Stimulated activated CD8-positive, alpha-beta memory T cell treated with anti-CD3 and anti-CD28 coated beads, Interleukin-7, amount 100 ng/mL, for 24 hours (primary cell): ENCODE results near the gene BLVRB.
"Not testable (repeated sequence)": the region's sequence is repeated elsewhere in the genome, so short reads cannot be mapped to it uniquely, and the experiment has no call there.

Source experiments
- DNase-seq: peaks from one replicate; pipeline ENCODE4 v3.0.0-alpha.2; 2020; ENCODE audit warnings: low read depth

Gene BLVRB

DNA sequence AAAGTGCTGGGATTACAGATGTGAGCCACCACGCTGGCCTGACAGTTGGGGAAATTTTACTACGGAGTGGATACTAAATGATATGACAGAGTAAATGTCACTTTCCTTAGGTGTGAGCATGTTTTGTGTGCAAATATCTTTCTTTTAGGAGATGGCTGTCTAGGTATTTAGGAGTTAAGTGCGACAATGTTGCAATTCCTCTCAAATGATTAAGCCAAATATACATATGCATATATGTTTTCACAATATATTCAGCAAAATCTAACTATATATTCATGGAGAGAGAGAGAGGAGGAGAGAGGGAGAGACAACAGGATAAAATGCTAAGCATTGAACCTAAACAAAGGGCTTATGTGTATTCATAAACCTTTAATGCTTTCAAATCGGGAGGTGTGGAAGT, 16.0 kb downstream of the BLVRB start:
- no peak for DNase-seq

DNA sequence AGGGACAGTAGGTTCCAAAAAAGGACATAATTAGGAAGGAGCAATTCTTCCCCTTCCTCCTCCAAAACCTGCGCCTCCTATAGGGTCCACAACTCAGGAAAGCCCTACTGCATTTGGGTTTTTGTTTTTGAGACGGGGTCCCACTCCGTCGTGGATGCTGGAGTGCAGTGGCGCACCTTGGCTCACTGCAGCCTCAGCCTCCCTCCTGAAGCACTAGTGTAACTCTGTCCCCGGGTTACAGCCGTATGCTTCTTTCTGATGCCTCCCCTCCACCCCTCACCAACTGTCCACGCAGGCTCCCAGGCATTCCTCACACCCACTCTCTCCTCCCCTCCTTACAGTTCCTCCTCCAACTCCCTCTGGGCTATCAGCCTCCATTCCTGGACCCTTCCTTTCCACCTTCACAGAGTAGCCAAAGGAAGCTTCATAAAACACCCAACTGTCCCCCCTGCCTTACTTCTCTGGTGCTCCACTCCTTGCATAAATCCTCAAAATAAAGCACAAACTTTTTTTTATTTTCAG, 19.2 kb downstream of the BLVRB start:
- DNase-seq = no peak

DNA sequence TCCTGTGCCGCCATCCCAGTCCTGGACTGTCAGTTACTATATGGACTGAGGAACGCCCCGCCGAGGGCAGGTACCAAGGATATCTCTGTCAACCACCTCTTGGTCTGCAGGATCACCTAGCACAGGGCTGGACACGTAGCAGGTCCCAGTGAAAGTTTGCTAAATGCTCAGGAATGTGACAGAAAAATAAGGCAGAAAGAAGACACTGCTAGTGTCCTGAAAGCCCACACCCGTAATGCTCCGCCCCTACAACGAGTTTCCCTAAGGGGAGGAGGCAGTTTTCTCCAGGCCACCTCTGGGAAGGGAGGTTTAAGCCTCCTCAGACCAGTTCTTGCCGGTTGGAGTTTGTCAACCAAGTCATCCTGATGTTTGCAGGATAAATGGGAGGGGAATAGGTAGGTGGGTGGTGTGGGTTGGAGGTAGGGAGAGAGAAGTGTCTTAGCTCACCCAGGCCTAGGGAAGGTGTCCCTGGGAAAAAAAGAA, 19.7 kb downstream of the BLVRB start:
- no peak for DNase-seq

DNA sequence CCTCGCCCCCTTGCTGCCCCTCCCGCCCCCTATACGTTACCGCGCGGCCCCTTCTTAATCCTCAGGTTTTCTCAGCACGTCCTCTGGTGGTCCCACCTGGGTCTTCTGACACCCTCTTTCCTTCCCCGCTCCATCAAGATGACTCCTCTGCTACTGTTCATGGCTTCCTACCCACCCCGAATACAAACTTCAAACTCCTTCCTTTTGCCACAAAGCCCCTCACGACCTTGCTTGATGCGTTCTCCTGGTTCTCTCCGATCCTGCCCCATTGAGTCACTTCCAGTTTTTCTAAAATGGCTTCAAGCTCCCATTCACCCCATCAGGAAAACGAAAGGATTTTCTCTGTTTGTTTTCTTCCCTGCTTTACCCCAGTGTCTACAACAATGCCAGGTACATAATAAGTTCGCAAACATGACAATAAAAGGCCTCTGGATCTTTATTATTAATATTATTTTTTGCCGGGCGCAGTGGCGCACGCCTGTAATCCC, 20.7 kb downstream of the BLVRB start:
- no peak for DNase-seq

DNA sequence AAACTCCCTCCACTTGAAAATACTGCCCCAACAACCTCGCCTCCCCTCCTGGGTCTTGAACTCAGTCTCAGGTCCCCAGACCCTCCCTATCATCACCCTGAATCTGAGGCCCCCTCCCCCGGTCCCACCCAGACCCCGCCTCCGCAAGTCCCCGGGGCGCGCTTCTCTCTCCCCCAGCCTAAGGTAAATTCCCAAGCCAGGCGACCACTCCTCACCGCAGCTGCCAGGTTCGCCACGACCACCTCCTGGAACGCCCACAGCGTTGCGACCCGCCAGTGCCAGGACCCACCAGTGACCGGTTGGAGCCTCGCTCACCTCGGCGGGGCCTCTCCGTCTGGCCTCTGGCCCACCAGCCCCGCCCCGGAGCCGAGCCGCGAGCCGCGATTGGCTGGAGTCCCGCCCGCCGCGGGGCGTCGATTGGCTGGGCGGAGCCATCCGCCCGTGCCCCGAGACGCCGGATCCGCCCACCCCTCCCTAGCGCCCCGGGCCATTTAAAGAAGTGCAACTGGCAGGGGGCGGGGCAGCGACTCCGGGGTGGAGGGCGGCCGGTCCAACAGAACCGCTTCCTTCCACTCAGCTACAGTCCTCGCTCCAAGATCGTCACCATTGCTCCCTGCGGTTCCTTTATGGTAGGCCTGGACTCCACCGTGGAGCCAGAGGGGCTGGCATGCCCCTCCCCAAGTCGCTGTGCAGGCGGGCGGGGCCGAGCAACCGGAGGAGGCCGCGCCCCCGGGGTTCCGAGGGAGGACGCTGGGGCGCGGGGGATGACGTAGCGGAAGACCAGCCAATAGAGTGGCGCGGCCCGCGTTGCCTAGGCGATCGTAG, 21.3 kb downstream of the BLVRB start, which contains the start of gene SERTAD3:
Gene SERTAD3 (minus strand): TSS at position 336 of the 825 bp plus-strand sequence. CDS start 2,255 bp downstream, outside the sequence.
- peak; percentile 92 for DNase-seq

DNA sequence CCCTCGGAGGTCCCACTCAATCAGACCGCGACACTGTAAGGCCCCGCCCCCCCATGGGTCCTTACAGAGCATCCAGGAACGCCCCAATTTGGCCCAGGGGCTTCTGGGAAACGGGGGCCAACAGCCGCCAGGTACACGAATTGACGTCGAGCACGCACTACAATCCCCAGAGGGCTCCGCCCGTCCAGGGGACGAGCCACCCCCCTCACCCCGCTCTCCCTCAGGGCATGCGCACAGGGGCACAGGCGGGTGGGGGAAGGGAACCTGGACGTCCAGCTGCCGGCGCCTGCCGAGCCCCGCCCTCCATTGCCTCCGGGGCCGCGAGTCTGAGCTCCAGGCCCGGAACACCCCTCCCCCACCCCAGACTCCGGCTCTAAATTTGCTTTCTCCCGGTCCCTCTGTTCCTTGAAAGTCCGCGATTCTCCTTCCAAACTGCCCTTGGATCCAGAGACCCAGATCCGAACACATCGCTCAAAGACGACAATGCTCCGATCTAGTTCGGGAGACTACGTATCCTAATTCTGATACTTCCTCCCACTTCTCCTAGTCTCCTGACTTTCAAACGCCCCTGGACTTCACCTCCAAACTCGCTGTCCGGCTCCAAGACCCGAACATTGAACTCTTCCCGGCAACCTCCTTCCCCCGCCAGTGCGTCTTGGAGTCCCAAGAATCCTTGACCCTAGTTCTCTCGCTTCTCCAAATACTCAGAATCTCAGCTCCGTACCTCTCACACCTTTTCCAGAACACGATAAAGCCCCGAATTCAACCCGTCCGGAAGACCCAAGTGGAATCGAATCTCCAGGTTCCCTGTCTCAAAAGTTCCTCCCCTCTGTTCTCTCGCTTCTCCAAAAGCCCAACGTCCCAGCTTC, 22.2 kb downstream of the BLVRB start:
- peak; percentile 95 for DNase-seq

DNA sequence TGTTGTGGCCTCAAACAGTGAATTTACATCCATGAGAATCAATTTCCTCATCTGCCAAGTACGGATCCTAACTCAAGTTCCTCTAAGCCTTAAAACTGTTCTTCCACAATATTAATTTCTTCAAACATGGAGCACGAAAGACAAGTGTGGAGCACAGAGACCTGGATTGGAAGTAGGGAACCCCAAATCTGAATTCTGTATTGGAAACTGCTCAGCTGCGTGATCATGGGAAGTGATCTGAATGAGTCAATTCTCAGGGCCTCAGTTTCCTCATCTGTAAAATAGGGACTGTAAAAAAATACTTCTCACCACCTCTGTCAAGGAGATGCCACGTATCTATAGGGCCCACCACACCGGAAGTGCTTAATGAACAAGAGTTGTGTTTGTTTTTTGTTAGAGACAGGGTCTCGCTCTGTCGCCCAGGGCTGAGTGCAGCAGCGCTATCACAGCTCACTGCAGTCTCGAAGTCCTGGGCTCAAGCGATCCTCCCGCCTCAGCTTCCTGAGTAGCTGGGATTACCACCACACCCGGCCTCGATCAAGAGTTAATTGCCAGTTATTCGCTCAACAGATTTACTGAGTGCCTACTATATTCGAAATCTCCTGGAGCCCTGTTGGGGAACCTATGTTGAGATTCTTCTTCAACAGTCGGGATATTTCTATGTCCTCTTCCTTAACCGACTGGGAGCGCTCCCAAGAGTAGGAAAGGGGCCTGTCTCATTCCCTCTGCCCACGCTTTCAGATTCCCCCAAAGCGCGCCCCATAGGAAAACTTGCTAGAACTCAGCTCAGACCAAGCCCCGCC, 23.0 kb downstream of the BLVRB start:
- no peak for DNase-seq

DNA sequence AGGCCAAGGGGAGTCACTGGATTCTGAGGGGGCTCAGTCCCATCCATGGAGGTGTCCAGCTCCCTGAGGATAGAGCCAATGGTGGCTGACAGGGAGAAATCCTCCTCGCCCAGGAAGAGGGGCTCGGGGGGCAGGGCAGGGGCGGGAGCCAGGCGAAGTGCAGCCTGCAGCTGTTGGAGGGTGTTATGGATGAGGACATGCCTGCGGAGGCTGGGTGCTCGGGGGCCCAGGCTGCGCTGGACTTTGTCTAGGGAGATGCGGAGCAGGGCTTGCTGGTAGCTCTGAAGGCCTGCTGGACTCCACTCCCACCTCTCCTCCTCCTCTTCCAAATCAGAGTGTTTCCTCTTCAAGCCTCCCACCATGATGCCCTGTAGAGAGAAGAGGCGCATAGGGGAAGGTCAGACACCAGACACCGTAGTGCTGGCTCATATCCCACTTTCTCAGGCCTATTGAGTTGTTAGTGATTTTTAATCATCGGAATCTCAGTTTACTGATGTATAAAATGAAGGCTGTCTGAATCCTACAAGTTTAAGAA, 23.8 kb downstream of the BLVRB start:
- no peak for DNase-seq

DNA sequence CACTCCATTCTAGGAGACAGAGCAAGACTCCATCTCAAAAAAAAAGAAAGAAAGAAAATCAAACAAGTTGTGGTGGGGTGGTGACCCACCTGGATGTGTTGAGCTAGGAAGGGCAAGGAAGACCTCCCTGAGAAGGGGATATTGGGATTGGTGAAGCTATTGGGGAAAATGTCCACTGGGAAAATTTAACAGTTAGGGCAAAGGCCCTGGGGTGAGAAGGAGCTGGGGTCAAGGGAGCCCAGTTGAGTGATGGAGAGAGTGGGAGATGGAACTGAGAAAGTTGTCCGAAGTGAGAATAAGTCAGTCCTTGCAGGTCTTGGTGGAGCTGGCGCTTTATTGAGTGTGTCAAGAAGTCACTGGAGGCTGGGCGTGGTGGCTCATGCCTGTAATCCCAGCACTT, 27.3 kb downstream of the BLVRB start:
- no peak for DNase-seq

DNA sequence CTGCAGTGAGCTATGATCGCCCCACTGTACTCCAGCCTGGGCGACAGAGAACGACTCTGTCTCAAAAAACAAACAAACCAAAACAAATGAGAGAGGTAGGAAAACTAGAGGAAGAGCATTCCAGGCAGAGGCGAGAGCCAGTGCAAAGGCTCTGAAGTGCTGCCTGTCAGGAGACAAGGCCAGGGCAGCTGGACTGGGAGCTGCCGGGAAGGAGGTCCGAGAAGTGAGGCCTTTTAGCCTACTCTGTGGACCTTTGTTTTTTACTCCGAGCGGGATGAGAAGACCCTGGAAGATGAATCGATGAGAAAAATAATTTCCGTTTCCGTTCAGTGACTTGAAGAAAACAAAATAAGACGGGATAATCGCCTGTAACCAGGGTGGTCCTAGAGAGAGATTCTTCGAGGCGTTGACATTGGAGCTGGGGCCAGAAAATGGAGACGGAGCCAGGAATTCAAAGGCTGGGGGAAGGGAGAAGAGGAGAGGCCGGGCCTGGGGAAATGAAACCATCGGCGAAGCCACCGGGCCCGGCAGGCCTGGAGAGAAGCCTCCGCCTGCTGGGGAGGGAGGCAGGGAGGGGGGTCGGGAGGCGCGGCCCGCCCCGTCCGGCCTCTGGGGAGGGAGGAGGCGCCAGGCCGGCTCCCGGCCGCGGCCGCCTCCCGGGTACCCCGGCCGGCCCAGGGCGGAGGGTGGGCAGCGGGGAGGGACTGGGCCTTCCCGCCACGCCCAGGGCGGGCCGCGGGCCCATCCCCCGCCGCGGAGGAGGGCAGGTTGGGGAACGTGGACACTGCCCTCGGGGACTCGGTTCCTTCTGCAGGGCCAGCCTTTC, 31.9 kb downstream of the BLVRB start:
- no peak for DNase-seq

DNA sequence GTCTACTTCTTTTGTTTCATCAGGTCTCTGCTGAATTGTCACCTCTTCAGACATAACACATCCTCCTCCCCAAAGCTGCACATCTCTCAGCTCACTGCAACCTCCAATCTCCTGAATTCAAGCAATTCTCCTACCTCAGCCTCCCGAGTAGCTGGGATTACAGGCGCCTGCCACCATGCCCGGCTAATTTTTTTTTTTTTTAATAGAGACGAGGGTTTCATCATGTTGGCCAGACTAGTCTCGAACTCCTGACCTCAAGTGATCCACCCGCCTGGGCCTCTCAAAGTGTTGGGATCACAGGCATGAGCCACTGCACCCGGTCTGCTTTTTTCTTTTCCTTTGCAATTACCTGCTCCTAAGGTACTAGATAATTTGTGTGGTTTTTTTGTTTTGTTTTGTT, 32.8 kb downstream of the BLVRB start:
- DNase-seq = not testable (repeated sequence)

DNA sequence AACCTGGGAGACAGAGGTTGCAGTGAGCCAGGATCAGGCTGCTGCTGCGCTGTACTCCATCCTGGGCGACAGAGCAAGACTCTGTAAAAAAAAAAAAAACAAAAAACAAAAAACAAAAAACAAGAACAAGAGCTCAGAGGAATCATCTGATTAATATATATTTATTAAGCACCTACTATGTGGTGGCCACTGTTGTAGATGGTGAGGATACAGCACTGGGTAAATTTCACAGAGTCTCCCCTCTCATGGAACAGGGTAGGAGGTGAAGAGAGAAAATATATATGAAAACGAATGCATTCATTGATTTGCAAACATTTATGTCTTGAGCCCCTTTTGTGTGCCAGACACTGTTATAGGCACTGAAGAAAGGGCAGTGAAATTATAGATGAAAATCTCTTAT, 33.8 kb downstream of the BLVRB start:
- no peak for DNase-seq

DNA sequence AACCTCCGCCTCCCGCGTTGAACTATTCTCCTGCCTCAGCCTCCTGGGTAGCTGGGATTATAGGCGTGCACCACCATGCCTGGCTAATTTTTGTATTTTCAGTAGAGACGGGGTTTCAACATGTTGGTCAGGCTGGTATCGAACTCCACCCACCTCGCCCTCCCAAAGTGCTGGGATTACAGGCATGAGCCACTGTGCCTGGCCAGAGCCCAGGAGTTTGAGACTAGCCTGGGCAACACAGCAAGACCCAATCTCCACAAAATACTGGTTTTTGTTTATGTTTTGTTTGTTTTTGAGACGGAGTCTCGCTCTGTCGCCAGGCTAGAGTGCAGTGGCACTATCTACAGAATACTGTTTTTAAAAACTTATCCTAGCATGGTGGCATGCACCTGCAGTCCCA, 35.3 kb downstream of the BLVRB start:
- not testable (repeated sequence) for DNase-seq

DNA sequence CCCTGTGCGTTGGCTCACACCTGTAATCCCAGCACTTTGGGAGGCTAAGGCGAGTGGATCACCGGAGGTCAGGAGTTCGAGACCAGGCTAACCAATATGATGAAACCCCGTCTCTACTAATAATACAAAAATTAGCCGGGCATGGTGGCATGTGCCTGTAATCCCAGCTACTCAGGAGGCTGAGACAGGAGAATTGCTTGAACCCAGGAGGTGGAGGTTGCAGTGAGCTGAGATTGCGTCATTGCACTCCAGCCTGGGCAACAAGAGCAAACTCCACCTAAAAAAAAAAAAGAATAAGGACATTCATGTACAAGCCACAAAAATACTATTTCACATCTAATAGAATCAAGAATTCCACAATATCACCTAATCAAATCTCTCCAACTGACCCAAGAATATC, 37.3 kb downstream of the BLVRB start:
- not testable (repeated sequence) for DNase-seq

DNA sequence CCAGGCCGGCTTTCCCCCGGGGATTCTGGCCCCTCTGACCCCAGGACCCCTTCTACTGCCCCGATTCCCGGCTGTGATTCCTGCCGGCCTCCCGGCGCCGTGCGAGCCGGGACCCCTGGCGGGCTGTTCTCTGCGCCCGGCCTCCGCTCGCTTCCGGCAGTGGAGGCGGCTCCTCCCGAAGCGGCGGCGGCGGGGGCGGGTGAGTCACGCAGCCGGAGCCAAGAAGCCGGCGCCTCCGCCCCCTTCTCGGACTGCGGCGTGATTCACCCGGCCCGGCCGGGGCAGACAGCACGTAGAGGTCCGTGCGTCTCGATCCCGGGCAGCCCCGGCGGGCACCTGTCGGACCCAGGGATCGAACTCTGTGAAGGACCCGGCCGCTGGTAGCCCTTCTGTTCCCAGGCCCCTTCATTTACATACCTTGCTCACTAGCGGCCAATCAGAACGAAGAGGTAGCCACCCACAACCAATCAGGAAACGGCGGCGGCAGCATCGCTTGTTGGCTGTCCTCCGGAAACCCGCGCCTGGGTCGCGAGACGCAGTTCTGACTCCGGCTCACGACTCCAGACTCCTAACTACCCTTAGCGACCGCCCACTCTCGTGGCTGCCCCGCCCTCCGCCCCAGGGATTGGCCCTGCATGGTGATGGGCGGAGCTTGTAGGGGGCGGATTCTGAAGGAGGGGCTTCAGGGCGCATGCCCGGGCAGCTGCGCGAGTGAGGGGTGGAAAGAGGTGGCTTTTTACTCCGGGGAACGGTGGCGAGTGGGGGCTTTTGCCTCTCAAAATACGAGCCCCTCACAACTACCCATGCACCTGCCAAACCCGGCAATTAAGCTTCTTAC, 39.9 kb downstream of the BLVRB start, which contains the start of gene SERTAD1:
Gene SERTAD1 (minus strand): TSS at position 543 of the 838 bp plus-strand sequence. CDS start 2,446 bp downstream, outside the sequence.
- DNase-seq = peak; percentile 100

DNA sequence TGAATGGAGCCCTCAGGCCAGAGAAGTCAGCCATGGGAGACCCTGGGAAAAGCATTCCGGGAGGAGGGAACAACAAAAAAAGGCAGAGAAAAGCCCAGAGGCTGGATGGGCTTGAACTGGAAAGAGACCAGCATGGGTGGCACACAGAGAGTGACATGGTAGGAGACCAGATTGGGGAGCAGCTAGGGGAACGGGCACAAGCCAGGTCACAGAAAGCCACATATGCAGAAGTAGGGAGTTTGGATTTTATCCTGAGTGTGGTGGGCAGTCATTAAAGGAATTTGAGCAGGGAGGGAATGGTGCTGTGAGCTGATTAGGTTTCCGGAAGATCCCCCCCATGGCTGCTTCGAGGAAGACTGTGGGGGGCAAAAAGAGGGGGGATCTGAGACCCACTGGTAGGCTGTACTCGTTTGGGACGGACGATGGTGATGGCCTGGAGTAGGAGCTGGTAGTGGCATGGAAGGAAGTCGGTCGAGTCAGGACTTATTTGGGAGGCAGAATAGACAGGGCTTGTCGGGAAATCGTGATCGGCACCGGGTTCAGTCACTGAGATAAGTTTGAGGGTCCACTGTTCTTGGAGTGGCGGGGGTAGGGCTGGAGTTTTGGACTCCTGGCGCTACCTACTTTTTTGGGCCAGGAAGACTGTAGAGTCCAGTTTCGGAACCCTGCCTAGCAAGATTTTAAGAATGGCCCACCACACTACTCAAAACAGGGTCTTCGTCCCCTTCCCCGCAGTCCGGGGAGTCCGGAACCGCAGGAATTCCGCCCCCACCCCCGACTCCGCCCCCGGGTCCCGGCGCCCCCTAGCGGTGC, 40.7 kb downstream of the BLVRB start:
- DNase-seq = no peak

DNA sequence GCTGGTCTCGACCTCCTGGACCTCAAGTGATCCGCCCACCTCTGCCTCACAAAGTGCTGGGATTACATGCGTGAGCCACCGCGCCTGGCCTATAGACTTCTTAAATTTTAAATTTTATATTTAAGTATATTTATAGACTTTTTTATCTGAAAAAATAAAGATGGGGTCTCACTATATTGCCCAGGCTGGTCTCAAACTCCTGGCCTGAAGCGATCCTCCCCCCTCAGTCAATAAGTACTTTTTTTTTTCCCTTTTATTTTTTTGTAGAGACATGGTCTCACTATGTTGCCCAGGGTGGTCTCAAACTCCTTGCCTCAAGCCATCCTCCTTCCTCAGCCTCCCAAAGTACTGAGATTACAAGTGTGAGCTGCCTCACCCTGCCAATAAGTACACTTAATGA, 41.6 kb downstream of the BLVRB start:
- DNase-seq = no peak

DNA sequence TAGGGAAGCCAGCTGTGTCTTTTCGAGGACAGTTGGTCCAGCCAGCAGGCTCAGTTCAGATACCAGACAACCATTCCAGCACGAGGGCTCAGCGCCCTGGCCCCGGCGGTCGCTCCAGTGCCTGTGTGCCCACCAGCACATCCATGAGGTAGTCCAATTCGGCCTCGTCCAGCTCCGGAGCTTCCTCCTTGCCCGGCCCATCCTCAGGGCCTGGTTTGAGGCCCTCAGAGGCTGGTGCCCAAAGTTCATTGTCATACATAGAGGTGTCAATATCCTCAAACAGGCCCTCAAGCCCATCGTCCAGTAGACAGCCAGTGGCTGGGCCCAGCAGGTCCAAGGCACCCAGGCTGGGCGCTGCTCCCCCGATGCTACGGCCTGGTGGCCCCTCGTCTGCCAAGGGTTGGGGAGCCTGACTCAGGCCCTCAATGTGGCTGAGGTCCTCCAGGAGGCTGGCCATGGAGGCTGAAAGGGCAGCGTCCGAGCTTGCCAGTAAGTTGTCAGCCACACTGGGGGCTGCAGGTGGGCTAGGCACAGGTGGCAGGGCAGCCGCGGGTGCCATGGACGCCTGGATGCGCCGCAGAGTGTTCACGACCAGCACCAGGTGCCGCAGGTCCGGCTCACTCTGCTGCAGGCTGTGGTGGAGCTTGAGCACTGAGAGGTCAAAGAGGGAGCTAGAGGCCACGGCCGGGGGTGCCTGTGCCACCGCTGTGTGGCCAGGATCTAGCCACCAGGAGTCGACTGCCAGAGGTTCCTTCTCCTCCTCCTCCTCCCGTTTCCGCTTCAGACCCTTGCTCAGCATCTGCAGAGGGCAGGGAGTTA, 42.6 kb downstream of the BLVRB start:
- no peak for DNase-seq
